DOHH2 (cell line): ENCODE data around the gene INO80.

Experiments
- H3F3A ChIP-seq: fragments of 200-600 bp; sonication (generic), shearing (Covaris generic); 2 replicates; pipeline ENCODE4 v1.6.0; 2016; ENCODE audit warnings: antibody characterized with exemption, mild to moderate bottlenecking; ENCODE audit not compliant: control insufficient read depth, insufficient read depth
- H3K27ac ChIP-seq: fragments of 200-600 bp; sonication (generic); 2 replicates; pipeline ENCODE4 v1.5.1; 2014; ENCODE audit warnings: low read depth, mild to moderate bottlenecking, low read length, moderate library complexity
- H3K27me3 ChIP-seq: fragments of 200-600 bp; sonication (generic); 2 replicates; pipeline ENCODE4 v1.6.1; 2014; ENCODE audit warnings: mild to moderate bottlenecking, low read length, mixed read lengths; ENCODE audit not compliant: control insufficient read depth
- H3K36me3 ChIP-seq: fragments of 200-600 bp; sonication (generic); 2 replicates; pipeline ENCODE4 v1.6.1; 2014; ENCODE audit warnings: mild to moderate bottlenecking, low read length, moderate library complexity, mixed read lengths; ENCODE audit not compliant: control insufficient read depth
- H3K4me1 ChIP-seq: fragments of 200-600 bp; sonication (generic); 2 replicates; pipeline ENCODE4 v1.6.1; 2014; ENCODE audit warnings: mild to moderate bottlenecking, low read length, mixed read lengths; ENCODE audit not compliant: control insufficient read depth
- H3K4me2 ChIP-seq: fragments of 200-600 bp; sonication (generic); 2 replicates; pipeline ENCODE4 v1.6.0; 2014; ENCODE audit warnings: mild to moderate bottlenecking, low read length, moderate library complexity
- H3K4me3 ChIP-seq: fragments of 200-600 bp; sonication (generic); 2 replicates; pipeline ENCODE4 v1.5.1; 2014; ENCODE audit warnings: mild to moderate bottlenecking, low read length, mixed read lengths
- H3K79me2 ChIP-seq: fragments of 200-600 bp; sonication (generic); 2 replicates; pipeline ENCODE4 v1.6.1; 2014; ENCODE audit warnings: mild to moderate bottlenecking, low read length, mixed read lengths; ENCODE audit not compliant: control insufficient read depth
- H3K9me2 ChIP-seq: fragments of 200-600 bp; sonication (generic); replicated peaks from 2 replicates; pipeline ENCODE4 v1.6.1; 2014; ENCODE audit warnings: mild to moderate bottlenecking, low read length, mixed read lengths; ENCODE audit not compliant: control insufficient read depth
- H3K9me3 ChIP-seq: fragments of 200-600 bp; sonication (generic); 2 replicates; pipeline ENCODE4 v1.6.1; 2014; ENCODE audit warnings: antibody characterized with exemption, low read length, mixed read lengths; ENCODE audit not compliant: control insufficient read depth, insufficient read depth
- H4K20me1 ChIP-seq: fragments of 200-600 bp; sonication (generic); 2 replicates; pipeline ENCODE4 v1.6.0; 2014; ENCODE audit warnings: low read depth, mild to moderate bottlenecking, antibody characterized with exemption, low read length, moderate library complexity; ENCODE audit not compliant: control insufficient read depth, insufficient read depth
- EZH2phosphoT487 ChIP-seq: fragments of 200-600 bp; sonication (generic); IDR thresholded peaks from 2 replicates; pipeline ENCODE4 v1.6.1; 2017; ENCODE audit warnings: borderline replicate concordance, mild to moderate bottlenecking, antibody characterized with exemption, low read length, moderate library complexity, mixed read lengths
- TF ChIP-seq, protein P1 (sequence below): fragments of 200-600 bp; sonication (generic); IDR thresholded peaks from one replicate; pipeline ENCODE4 v1.5.1; 2014; ENCODE audit warnings: antibody characterized with exemption, mild to moderate bottlenecking, low read depth, low read length; ENCODE audit not compliant: poor library complexity, severe bottlenecking

The INO80 gene

DNA sequence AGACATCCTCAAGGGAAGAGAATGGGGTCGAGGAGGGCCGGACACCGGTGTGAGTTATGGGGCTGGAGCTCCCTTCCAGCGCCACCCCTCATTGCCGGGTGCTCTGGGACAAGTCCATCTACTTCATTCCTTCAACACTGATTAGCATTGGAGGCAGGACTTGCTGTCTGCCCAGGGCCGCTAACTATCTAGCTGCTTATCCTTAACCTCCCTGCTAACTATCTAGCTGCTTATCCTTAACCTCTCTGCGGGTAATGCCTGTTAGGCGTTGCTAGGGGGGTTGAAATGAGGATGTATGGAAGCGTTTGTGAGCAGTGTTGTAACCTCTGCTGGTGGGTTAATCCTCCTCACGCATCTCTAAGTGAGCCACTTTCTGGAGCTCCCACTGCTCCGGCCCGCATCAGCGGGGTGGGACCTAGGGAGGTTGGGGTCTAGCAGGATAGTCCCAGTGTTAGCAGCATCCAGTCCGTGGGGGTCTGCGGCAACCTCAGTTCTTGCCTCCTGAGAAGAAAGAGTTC, 173.7 kb downstream of the INO80 start:
- no peaks in the 10 kb centered on the region for H3K79me2 ChIP-seq
- peak overlapping the region; percentile 82 for H3K4me3 ChIP-seq
- H3K4me1 ChIP-seq: peaks cover 31% of the 10 kb centered on the region
- H3K9me2 ChIP-seq: no peaks in the 10 kb centered on the region
- H4K20me1 ChIP-seq: no peaks in the 10 kb centered on the region
- no peaks in the 10 kb centered on the region for H3K9me3 ChIP-seq
- peaks cover 11% of the 10 kb centered on the region for H3F3A ChIP-seq
- H3K36me3 ChIP-seq: no peaks in the 10 kb centered on the region
- H3K27ac ChIP-seq: no peak overlapping the region
- TF ChIP-seq, protein P1, sequence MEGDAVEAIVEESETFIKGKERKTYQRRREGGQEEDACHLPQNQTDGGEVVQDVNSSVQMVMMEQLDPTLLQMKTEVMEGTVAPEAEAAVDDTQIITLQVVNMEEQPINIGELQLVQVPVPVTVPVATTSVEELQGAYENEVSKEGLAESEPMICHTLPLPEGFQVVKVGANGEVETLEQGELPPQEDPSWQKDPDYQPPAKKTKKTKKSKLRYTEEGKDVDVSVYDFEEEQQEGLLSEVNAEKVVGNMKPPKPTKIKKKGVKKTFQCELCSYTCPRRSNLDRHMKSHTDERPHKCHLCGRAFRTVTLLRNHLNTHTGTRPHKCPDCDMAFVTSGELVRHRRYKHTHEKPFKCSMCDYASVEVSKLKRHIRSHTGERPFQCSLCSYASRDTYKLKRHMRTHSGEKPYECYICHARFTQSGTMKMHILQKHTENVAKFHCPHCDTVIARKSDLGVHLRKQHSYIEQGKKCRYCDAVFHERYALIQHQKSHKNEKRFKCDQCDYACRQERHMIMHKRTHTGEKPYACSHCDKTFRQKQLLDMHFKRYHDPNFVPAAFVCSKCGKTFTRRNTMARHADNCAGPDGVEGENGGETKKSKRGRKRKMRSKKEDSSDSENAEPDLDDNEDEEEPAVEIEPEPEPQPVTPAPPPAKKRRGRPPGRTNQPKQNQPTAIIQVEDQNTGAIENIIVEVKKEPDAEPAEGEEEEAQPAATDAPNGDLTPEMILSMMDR: peak; percentile 4
- TF ChIP-seq EZH2phosphoT487: no peak
- peak overlapping the region; percentile 94 for H3K4me2 ChIP-seq
- H3K27me3 ChIP-seq: no peaks in the 10 kb centered on the region

DNA sequence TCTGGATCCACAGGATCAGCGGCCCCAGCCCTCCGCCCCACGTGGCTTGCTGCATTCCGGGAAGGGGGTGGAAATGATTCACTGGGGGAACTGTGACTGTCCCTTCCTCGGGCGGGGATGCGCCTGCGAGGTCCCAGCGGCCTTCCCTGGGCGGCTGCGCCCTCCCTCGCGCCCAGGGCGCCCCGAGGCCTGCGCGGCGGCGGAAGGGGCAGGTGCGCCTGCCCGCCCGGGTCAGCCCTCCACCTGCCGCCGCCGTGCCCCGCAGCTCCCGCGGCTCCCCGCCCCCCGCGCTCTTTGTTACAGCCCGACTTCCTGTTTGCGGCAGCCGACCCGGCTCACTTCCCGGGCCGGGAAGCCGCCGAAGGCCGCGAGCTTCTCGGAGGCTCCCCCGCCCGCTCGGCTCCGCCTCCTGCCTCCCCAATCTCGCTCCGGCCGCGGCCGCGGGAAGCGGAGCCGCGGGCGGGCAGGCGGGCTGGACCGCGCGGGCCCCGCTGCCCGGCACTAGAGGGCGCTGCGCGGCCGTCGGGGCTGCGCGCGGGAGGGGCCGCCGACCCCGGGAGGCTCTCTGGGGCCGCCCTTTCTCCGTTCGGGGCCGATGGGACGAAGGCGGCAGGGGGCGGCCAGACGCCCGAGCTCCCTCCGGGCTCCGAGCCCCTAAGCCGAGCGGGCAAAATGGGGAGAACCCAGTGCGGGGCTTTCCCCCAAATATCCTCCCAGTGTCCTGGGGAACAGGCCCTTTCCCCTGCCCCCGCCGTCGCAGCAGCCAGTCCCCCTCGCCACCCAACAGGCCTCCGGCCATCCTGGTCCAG, 174.3 kb downstream of the INO80 start:
- Histone ChIP-seq H3K27ac (no peak overlapping the region), H3F3A (peaks cover 11% of the 10 kb centered on the region), H3K4me2 (peak overlapping the region; percentile 94), H3K9me3 (no peaks in the 10 kb centered on the region), H3K27me3 (no peaks in the 10 kb centered on the region), H3K4me1 (peaks cover 37% of the 10 kb centered on the region), H4K20me1 (no peaks in the 10 kb centered on the region), H3K4me3 (peak overlapping the region; percentile 82), H3K36me3 (no peaks in the 10 kb centered on the region), H3K9me2 (no peaks in the 10 kb centered on the region), H3K79me2 (no peaks in the 10 kb centered on the region)
- TF ChIP-seq EZH2phosphoT487: no peak
- TF ChIP-seq, protein P1: peak; percentile 26

DNA sequence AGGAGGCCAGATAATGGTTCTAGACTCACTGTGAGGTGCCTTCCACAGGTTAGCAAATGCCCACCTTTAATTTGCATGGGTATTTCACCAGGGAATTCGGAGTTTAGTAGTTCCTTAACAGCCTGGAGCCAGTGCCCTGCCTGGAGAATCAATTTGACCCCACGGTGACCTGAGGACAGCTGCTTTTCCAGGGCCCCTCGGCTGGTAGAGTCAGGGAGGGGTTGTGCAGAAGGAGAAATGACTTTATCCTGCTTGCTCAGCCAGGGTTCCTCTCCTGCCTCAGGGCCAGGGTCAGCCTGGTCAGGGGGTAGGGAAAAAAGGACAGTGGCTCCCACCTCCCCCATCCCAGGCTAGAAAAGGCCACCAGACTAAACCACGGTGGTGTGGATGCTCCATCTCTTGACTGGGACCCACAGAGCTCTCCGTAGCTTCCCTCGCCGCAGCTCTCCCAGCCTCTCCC, 175.0 kb downstream of the INO80 start:
- no peaks in the 10 kb centered on the region for H3K9me2 ChIP-seq
- H3K9me3 ChIP-seq: no peaks in the 10 kb centered on the region
- no peak overlapping the region for H3K27ac ChIP-seq
- H3F3A ChIP-seq: peaks cover 11% of the 10 kb centered on the region
- H3K4me1 ChIP-seq: peaks cover 40% of the 10 kb centered on the region
- no peaks in the 10 kb centered on the region for H3K79me2 ChIP-seq
- H4K20me1 ChIP-seq: no peaks in the 10 kb centered on the region
- peak overlapping the region; percentile 64 for H3K4me3 ChIP-seq
- H3K36me3 ChIP-seq: no peaks in the 10 kb centered on the region
- peak overlapping the region; percentile 94 for H3K4me2 ChIP-seq
- no peaks in the 10 kb centered on the region for H3K27me3 ChIP-seq
- TF ChIP-seq EZH2phosphoT487: no peak
- TF ChIP-seq, protein P1: no peak
